GM15510 (cell line): Measurements from ENCODE around the gene GAS6.

ENCODE experiments used
- POLR2A ChIP-seq: IDR thresholded peaks from 3 replicates; pipeline ENCODE4 v1.6.1; 2011; ENCODE audit warnings: borderline replicate concordance; ENCODE audit not compliant: insufficient read length; ENCODE audit errors: extremely low read depth

GAS6 gene

GRCh38 chr13:113816946-113817859 lies 46.7 kb downstream of the GAS6 start:
- no peak for TF ChIP-seq POLR2A

DNA sequence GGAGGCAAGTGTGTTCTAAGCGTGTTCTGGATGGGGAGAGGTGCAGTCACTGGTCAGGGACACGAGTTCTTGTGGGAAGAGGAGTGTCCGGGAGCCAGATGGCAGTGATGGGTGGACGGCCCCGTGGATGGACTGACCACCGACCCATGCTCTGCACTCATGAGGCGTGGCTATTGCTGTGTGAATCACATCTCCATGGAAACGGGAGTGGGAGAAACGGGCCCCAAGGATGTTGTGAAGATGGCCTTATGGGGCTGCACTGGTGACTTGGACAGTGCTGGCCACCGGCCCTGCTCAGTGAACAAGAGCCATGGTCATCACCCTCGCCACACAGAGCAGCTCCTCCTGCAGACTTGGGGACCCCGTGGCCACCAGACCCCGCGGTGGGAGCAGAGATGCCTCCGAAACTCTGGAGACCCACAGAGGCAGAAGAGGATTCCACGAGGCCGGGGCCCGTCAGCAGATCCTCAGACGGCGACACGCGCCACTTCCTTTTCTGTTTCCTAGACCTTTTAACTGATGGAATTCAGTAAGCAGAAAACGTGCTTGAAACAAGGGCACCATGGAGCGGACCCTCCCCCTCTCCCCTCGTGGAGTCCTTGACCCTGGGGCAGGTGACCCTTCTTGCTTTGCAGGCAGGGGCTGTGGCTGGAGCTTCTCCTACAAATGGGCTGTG lies 47.5 kb downstream of the GAS6 start:
- no peak for TF ChIP-seq POLR2A

DNA sequence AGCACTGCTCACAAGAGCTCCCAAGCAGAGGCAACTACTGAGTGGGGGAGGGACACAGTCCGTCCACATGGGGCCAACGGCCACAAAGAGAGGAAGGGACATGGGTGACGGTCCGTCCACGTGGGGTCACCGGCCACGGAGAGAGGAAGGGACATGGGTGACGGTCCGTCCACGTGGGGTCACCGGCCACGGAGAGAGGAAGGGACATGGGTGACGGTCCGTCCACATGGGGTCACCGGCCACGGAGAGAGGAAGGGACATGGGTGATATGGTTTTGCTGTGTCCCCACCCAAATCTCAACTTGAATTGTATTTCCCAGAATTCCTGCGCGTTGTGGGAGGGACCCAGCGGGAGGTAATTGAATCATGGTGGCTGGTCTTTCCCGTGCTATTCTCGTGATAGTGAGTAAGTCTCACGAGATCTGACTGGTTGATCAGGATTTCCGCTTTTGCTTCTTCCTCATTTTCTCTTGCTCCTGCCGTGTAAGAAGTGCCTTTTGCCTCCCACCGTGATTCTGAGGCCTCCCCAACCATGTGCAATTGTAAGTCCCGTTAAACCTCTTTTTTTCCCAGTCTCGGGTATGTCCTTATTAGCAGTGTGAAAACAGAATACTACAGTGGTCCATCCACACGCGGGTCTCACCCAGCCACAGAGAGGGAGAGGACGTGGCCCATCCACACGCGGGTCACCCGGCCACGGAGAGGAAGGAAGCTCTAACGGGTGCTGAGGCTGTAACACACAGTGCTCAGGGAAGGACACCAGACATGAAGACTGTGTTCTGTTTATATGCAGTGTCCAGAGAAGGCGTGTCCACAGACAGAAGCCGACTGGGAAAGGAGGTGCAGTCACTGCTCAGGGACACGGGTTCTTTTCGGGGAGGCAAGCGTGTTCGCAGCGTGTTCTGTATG lies 48.5 kb downstream of the GAS6 start:
- TF ChIP-seq POLR2A: no peak

GRCh38 chr13:113814435-113814821 lies 49.4 kb downstream of the GAS6 start:
- no peak for TF ChIP-seq POLR2A

- TF ChIP-seq POLR2A: no peak
These were observed 50.0 kb downstream of the GAS6 start for GRCh38 chr13:113813749-113814434.

- TF ChIP-seq POLR2A: no peak
These were observed 50.7 kb downstream of the GAS6 start for GRCh38 chr13:113813070-113813748.

DNA sequence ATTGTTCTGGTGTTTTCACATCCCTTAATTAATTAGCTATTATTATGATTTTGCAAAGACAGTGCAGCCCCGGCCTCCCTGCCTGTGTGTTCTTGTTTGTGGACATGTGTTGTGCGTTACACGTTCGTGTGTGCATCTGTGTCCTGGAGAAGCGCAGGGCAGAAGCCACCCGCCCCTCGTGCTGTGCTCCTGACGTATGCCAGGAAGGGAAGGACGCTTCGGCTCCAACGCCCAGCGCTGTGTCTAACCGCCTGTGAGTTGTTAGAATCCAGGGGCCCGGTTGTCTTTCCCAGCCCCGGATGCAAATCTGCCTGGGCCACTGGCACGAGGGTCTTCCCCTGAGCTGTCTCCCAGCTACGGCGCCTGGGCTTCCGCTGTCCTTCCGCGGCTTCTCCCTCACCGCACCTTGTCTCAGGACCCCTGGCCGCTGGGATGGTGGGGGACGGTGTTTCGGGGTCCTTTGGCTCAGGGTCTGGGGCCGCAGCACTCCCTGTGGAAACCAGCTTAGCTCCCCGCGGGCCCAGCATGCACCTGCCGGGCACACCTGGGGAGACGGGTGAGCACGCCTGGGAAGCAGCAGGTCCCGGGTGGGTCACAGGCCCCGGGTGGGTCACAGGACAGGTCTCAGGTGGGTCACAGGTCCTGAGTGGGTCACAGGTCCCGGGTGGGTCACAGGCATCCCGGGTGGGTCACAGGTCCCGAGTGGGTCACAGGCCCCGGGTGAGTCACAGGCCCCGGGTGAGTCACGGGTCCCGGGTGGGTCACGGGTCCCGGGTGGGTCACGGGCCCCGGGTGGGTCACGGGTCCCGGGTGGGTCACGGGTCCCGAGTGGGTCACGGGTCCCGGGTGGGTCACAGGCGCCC lies 51.5 kb downstream of the GAS6 start:
- TF ChIP-seq POLR2A: no peak

DNA sequence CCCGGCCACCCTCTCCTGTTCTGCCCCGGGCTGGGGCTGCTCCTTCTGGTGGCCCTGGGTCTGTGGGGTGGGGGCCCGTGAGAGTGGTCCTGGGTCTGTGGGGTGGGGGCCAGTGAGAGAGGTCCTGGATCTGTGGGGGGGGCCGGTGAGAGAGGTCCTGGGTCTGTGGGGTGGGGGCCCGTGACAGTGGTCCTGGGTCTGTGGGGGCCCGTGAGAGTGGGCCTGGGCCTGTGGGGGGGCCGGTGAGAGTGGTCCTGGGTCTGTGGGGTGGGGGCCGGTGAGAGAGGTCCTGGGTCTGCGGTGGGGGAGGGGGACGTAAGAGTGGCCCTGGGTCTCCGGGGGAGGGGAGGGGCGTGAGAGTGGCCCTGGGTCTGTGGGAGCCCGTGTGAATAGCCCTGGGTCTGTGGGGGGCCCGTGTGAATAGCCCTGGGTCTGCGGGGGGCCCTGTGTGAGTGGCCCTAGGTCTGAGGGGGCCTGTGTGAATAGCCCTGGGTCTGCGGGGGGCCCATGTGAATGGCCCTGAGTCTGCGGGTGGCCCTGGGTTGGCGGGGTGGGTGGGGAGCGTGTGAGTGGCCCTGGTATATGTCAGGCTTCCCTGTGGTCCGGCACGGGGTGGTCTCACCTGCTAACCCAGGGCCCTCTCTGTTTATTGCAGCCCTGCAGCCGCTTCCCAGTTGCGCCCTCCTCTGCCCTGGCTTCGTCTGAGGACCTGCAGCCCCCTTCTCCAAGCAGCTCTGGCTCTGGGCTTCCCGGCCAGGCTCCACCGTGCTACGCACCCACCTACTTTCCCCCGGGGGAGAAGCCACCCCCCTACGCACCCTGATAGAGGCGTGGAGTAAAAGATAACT lies 52.6 kb downstream of the GAS6 start:
- no peak for TF ChIP-seq POLR2A

- TF ChIP-seq POLR2A: no peak
These were observed 53.2 kb downstream of the GAS6 start for GRCh38 chr13:113810640-113811039.

GRCh38 chr13:113809934-113810333 lies 53.9 kb downstream of the GAS6 start:
- no peak for TF ChIP-seq POLR2A

- TF ChIP-seq POLR2A: no peak
These were observed 55.6 kb downstream of the GAS6 start for GRCh38 chr13:113808058-113808834.

GRCh38 chr13:113806526-113806925 lies 57.4 kb downstream of the GAS6 start:
- TF ChIP-seq POLR2A: no peak

- TF ChIP-seq POLR2A: no peak
These were observed 57.8 kb downstream of the GAS6 start for GRCh38 chr13:113806104-113806471.
